T follicular helper cell (primary cell): ENCODE data around the gene TLE3.

Experiments used
- DNase-seq: peaks from one replicate; pipeline ENCODE4 v3.0.0-alpha.2; 2020; ENCODE audit warnings: low read depth

Gene TLE3

DNA sequence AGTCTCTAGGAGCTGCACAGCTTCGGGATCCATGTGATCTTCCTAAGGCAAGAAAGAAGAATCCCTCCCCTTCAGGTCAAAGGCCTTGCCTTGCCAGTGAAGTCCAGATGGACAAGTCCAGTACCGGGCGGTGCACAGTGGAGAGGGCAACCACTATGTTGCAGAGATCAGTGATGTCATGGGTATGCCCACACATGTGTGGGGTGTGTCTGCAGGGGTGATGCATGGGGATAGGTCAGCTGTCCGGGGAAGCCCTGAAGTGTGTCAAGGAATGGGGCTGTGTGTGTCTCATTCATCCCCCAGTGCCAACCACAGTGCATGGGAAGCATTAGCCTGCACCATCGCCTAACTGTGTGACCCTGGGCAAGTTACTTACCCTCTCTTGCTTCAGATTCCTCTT, 66.5 kb downstream of the TLE3 start:
- no peak for DNase-seq

DNA sequence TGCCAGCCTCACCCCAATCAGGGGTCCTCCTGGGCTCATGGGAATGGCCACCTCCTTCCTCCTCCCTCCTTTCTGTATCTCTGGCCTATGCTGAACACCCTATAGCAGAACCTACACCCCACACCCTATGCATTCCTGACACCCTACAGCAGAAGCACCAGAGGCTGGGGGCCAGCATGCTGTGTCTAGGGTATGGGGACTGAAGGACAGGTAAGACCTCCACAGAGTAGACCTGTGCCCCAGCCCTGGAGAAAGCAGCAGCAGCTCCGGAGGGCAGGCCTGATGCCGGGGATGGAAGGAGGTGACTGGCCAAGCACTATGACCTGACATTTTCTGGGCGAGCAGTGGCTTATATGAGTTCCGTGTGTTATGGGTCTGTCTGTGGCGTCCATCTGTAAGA, 66.9 kb downstream of the TLE3 start:
- DNase-seq, result no peak

DNA sequence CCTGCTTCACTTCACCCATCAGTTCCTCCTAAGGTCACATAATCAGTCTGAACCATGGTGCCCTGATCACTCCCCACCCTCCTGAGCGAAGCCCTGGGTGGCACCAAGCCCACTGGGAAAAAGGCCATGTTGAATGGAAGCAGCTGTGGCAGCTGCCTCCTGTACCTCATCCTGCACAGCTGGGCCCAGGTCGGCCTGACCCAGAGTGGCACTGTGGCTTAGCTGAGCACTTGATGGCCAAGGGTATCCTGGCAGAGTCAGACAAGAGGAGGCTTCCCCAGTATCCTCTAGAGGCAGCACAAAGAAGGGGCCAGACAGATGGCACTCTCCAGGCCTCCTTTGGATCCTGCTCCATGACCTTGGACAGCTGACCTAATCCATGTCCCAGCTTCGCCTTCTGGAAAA, 68.4 kb downstream of the TLE3 start:
- DNase-seq, result no peak

DNA sequence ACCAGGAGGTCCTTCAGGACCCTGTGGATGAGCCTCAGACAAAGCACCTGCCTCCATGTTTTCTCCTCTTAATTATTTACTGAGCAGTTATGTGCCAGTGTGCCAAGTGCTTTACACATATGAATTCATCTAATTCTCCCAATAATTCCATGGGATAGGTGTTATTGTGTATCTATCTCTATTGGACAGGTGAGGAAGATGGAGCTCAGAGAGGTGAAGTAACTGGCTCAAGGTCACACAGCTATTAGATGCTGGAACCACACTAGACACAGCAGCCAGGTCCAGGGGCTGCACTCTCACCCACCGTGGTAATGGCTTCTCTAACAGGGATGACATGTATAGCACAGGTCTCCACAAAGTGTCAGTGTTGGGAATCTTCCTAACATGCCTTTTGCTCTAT, 70.2 kb downstream of the TLE3 start:
- no peak for DNase-seq

DNA sequence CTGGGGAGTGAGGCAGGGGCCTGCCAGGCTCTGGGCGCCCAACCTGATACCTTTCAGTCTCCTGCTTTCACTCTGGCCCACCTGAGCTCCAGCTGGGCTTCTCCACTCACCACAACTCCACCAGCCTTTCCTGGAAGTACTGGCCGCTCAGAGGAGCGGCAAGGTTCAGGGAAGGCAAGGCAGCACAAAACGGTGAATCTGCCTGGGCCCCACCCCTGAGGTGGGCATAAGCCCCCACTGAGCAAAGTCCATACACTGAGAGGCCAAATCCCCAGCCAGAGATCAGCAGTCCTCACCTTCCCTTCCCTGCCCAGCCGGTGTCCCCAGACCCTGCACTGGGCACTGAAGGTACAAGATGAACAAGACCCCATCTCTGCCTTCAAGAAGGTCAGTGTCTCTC, 70.7 kb downstream of the TLE3 start:
- DNase-seq, result no peak

DNA sequence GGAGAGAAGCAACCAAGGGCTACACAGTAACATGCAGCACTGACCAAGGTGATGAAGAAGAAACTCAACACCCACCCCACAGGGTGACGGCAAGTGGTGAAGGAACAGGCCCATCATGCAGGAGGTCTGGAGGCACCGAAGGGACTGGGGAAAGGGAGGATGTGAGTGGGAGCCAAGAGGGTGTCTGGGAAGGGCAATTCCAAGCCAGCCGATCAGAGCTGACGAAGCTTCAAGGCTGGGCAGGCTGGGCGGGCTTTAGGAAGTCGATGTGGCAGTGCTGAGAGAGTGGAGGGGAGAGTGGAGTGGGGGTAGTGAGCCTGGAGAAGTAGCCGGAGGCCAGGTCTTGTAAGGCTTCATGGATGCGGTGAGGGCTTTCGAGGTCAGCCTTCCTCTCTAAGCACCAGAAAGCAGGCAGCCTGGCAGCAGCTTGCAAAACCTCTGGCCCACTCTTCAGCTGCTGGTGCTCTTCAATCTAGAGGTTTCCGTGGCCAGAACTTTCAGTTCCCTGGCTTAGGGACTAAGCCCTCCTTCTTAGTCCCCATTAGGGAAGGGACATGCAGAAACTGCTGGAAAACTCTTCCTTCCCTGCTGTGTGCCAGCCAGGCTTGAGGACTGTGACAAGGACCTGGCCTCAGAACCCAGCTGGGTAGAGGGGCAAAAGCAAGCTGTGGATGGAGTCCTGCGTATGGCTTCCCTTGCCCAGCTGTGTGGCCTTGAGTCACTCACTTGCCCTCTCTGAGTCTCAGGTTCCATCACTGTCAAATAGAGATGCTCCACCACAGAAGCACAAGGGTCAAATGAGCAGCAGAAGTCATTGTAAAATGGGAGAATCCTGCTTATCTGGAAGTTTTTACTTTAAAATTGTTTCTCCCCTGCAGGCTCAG, 72.1 kb downstream of the TLE3 start:
- no peak for DNase-seq

DNA sequence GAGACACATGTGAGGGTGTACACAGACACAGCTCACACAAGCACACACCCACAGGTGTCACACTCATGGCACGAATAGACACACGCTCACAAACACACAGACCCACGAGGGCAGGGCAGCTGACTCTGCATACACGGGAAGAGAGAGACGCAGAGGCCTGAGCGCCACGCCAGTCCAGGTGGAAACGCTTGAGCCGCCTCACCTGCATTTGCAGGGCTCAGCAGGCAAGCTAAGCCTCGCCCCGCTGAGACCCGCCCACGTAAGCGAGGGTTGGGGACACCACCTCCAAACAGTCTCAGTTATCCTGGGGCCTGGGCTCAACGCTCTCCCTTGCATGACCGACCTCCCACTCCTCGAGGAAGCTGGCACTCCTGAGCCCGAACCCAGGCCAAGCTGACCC, 73.2 kb downstream of the TLE3 start:
- DNase-seq, result no peak

DNA sequence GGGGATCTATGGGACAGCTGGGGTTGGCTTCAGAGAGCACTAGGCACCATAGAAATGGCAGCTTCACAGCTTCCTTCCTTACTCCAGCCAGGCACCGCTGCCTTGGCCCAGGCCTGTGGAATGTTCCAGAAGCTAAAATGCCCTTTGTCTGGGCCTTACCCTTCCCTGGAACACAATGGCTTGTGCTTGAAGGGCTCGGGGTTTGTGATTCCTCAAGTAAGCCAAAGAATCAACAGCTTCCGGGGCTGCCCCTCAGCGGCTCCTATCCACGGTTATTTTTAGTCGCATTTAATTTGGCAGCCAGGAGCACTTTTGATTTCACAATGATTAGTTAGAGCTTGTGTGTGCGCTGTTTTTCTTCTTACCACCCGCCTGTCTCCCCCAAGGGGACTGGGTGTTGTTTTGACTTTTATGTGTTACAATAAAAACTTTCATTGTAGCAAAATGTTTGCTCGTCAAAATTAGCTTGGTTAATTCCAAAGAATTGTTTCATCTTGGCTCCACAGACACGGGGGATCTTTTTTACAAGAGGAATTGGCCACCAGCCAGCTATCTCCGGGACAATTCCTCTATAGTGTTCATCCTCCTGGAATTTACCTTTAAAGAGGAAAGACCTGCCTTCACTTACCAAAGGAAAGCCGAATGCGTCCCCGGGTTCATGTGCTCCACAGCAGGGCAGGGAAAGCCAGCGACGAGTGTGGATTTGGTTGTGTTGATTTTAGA, 73.8 kb downstream of the TLE3 start:
- no peak for DNase-seq

DNA sequence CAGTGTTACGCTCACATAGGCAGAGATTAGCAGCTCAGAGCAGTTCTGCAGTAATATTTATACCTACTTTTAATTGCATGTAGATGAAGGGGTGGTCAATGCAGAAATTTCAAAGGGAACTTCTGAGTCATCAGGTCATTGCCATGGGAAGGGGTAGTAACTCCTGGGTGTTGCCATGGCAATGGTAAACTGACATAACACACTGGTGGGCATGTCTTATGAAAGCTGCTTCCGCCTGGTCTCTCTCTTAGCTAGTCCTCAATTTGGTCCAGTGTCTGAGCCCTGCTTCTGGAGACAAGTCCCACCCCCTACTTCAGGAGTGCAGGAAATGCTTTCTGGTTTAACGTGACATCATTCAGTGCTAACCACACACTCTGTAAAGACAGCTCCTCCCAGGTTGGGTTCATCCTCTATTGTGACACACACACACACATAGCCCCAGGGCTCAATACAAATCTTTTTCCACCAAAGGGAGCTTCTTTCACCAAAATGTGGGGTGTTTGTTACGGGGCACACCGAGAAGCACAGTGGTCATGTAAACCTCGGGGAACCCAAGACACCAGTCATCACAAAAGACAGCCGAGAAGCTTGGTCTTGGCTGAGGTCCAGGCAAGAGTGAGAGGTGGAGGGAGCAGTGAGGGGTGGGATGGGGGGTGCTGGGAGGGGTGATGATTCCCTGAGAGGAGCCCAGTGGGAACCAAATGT, 74.5 kb downstream of the TLE3 start:
- DNase-seq, result peak; percentile 33

DNA sequence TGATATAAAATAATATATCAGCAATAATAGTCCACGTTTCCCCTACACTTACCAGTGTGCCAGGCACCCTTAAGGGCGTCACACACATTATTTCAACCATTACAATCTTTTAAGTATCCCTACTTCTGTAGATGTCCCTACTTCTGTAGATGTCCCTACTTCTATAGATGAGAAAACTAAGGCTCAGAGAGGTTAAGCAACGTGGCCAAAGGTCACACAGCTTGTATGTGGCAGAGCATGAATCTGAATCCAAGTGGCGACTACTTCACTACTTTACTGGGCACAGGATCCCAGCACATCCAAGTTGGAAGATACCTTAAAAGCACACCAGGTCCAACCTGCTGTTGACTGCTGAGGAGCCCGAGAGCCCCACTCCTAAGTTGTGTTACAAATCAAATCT, 77.5 kb downstream of the TLE3 start:
- DNase-seq, result no peak

DNA sequence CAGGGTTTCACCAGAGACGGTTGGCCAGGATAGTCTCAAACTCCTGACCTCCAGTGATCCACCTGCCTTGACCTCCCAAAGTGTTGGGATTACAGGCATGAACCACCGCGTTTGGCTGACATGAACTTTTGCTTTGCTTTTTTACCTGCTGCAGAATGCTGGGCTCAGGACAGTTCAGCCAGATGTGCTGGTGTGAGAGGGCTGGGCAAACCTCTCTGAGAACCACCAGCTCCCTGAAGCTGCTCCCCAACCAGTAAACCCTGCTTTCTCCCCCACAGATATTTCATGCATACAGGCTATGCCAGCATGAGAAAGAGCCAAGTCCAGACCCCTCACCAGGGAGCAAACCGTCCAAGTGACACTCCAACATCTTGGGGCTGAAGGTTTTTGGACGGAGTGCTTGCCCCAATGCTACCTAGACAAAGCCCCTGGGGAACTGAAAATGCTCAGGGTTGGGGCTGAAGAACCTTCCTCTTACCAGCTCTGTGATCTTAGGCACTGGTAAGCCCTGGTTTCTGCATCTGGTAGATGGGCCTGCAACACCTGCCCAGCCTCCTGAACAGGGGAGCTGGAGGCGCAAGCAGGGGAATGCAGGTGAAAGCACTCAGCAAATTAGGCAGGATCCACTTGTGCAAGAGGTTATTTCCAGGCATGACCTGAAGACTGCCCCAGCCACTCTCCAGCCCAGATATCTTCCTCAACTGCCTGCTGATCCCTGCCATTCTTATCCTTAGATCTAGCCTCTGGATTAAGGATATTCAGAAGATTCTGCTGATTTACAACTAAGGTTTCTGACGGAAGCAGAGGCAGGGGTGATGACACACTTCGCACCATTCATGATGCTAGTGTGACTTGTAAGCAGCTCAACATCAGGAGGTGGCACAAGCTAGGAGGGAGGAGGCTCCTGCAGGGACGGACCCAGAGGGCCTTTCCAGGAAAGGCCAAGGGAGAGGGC, 78.8 kb downstream of the TLE3 start:
- DNase-seq, result no peak

DNA sequence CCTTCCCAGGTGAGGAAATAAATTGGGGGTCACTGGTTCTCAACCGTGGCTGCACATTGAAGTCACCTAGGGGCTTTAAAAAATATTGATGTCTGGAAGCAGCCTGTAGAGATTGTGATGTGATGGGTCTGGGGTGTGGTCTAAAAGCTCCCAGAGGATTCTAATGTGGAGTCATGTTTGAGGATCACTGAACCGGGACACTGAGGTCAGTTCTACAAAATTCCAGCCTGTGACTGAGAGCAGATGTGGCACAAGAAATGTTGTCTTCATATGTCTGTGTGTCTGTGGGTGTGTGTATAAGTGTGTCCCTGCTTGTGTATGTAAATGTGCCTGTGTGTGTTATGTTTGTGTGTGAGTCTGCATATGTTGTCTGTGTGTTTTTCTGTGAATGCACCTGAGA, 79.9 kb downstream of the TLE3 start:
- no peak for DNase-seq

DNA sequence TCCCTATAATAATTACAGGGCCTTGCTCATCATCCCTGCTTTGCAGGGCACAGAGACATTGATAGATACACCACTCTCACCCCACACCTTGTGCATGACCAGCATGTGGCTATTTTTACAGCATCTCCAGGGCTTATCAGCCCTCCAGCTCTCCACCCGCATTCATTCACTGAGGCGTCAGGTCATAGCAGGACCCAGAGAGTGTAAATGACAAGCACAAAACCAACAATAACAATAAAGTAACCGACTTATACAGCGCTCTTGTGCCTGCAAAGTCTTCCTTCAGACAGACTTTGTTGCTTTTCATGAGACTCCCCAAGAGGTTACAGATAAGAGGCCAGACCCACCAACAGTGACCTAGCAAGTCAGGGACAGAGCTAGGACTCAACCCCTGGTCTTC, 80.7 kb downstream of the TLE3 start:
- DNase-seq, result no peak

DNA sequence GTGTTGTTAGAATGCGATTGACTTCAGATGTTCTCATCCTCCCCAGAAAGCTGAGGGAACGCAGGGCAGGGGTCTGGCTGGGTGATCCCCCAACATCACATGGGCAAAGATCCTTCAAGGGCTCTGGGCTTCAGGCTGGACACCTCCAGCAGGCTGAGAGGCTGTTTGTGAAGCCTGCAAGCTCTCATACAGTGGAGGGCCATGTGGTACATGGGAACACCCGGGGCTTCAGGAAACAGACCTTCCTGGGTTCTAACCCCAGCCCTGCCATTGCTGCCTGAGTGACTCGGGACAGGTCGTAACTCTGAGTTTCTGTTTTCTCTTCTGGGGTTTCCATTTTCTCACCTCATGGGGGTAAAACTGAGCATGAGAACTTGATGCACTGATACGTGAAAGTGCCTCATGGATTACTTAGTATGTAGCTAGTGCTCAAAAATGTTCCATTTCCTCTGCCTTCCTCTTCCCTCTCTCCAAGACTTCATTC, 81.2 kb downstream of the TLE3 start:
- no peak for DNase-seq

DNA sequence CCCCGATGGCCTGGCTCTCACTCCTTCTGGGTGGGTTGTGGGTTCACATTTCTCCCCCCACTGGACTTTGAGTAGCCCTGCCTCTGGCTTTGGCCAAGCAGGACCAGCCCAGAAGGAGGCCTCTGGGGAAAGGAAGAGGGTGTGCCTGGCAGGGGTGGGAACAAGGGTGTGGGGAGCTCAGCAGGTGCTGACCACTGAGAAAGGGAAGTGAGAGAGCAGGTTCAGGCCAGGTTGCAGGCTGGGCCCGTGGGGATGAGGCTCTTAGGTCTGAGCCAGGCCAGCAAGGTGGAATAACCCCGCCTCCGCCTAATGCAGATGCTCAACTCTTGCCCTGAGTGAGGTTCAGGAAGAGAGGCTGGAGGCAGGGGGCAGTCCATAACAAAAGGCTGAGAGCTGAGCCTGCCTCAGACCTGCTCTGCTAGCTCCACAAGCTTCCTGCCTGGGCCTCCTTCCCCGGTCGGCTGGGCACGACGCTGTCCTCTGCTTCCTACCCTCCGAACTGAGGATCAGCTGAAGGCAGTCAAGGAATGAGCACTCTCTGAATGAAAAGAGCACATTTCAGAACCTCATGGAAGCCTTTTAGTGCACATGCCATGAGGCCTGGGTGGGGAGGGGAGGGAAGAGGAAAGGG, 82.7 kb downstream of the TLE3 start:
- DNase-seq, result no peak

DNA sequence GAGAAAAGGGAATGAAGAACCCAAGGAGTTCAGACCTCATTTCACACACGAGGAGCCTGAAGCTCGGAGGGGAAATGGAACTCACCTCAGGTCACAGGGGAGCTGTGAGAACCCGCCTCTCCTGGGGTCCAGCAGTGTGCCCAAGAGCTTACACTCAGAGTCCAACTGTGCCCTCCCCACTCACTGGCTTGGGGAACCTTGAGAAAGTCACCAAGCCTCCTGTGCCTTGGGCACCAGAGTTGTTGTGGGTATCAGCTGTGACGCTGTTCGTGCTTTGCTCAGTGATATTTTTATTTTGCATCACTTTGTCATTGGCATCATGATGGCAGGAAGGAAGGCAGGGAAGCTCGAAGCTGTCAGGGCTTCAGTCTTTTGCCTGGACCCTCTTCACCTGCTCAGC, 83.4 kb downstream of the TLE3 start:
- no peak for DNase-seq

DNA sequence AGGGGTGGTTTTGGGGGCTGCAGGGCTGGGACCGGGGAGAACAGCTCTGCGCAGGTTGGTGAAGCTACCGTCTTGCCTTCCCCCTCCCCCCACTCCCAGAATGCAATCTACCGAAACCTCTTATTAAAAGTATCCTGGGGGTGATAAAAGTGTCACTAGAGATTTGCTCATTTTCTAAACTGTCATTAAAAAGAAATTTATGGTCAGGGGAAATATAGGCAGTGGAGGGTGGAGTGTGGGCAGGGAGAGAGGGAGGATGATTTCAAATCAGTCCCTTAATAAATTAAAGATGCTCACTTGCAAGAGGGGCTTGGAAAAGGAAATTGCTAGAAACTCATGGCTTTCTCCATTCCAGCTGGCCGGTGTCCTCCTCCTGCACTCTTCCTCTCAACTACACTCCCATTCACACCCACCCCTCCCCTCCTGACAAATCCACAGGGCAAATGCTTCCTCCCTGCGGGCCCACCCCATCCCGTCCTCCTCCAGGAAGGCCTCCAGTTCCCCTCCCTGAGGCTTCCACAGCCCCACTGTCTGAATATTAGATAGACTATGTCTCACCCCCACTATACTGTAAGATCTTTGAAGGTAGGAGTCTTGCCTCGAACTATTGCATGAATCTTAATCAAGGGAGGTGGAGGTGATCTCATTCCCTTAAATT, 83.9 kb downstream of the TLE3 start:
- no peak for DNase-seq

DNA sequence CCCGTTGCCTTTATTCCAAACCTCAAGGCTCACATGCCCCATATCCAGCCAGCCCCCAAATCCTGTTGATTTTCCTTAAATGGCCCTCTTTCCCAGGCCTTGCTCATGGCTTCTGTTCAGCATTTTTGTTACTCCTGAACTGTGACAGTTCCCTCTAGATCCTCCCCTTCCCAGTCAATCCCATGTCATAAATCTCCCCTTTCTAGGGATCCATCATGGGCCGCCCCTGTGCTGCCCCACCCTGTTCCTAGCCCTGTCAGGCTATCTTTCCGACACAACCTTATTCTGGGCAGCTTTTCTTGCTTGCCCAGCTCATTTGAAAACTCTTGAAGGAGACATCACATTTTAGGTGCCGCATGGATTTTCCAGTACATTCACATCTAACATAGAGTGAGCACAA, 84.8 kb downstream of the TLE3 start:
- DNase-seq, result no peak

DNA sequence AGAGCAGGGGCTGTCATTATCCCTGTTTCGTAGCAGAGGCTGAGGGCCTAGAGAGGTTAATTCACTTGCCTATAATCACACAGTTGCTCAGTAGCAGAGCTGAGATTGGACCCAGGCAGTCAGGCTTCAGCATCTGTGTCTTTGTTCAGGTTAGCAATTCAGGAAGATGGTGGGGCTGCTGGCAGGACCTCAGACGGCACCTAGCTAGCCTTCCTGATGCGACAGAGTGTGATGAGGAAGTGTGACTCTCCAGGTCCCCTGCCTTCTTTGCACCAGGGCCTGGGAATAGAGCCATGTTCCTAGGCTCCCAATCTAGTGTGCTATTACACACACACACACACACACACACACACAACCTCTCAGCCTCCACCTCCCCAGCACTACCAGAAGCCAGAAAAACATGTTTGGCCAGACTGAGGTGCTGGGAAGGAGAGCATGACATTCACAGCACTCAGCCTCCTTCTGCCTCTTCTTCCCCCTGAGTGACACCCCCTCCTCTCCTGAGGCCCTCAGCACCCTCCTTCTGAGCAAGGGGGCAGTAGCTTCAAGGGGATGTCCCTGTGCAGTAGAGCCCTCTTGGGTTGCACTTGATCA, 88.9 kb downstream of the TLE3 start:
- no peak for DNase-seq
